Midbrain (tissue), 1 donor: ENCODE measurements around the gene ASB15.

Source experiments
- DNase-seq: peaks from one replicate; lab custom pipeline; 2025; lab: John Stamatoyannopoulos, UW

The ASB15 gene

DNA sequence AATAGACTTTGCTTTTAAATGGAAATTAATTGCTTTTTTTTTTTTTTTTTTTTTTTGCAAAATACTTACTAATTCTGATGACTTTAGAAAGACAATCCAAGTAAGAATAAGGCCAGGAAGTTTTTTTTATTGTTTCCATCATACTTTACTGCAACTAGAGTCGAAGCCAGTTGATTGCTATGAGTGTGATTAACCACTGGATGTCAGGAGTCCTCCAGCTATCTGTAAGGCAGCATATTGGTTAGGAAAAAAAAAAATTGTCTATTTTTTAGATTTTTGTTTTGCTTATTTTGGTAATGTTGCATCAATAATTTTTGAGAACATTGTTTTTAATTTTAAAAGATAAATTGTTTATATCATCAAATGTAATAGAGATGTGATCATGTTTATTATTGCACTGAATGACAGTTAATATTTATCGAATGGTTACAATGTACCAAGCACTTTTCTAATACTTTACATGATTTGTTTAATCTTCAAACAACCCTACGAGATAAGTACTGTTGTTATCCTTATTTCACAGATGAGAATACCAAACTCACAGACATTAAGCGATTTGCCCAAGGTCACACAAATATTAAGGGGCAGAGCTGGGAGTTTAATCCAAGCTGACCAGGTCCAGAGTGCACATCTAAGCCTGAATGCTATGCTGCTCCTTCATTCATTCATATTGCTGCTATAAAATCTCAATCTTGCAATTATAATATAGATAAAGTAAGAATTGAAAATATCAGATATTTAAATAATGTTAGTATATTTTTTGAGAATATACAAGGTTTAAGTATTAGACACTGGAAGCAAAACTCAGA, 34.1 kb downstream of the ASB15 start:
- DNase-seq: no peak

DNA sequence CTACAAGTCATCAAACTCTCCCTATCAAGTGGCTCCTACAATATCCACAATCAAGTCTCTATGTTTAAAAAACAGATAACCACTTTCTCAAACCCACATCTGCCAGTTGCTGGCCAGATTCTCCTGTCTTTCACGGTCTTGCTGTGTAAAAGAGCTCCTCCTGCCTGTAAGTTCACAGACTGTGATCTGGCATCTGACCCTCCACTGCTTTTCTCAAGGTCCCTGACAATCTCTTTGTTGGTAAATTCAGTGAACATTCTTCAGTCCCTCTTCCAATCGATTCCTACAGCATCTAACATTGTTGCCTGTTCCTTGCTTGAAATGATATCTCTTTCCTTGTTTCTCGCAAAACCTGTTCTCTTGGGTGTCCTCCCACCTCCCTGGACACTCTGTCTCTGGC, 35.6 kb downstream of the ASB15 start:
- DNase-seq: no peak

DNA sequence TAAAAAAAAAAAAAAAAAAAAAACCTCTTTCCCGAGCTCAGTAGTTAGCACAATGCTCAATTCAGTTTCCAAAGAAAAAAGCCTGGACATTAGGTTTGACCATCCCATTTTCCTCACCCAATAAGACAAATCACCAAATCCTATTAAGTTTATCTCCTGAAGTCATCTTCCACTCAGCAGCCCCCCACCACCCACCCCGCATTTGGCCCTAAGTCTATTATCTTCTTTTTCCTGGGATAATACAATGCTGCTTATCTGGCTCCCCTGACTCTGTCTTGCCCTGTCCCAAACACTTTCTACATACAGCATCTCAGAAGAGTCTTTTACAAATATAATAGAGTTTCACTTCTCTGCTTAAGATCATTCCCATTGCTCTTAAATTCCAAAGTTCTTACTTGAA, 36.3 kb downstream of the ASB15 start:
- DNase-seq: no peak

DNA sequence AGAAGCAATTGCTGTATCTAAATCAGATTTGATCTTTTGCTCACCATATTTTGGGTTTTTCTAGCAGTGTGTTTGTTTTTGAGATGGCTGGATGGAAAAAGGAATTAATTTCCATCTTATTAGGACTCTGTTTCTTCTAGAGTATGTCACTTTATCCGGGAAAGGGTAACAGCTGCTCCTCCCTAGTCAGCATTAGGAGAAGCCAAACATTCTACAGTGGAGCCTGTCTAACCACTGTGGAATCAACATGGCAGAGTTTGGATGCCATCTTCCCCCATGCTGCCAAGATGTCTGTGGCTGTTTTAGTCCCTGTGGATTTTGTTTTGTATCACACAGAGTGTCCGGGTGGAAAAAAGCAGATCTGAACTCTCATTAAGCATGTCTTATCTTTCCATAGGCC, 38.0 kb downstream of the ASB15 start:
- no peak for DNase-seq

DNA sequence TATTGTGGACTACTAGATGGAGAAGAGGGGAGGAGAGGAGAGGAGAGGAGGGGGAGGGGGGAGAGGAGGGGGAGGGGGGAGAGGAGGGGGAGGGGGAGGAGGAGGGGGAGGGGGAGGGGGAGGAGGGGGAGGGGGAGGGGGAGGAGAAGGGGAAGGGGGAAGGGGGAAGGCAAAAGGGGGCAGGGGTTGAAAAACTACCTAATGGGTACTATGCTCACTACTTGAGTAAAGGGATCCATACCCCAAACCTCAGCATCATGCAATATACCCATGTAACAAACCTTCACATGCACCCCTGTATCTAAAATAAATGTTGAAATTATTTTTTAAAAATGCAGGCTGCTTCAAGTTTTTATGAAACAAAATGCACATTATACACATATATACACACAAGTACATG, 39.0 kb downstream of the ASB15 start:
- DNase-seq: no peak

DNA sequence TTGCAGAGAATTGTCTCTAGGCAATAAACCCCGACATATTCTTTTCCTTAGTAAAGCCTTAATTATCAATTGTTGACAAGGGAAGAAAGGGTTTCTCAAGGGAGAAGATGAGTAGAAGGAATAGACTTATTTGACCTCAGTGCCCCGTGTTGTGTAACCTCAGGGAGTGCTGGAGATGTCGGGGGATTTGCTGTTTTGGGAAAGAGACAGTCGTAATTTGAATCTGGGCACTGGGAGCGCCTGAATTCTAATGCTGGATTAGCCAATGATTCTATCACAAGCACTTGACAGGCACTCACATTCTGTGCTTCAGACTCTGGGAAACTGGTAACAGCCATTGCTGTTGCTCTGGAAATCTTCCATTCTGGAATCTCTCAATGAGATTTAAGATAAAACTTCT, 40.3 kb downstream of the ASB15 start:
- DNase-seq: no peak

DNA sequence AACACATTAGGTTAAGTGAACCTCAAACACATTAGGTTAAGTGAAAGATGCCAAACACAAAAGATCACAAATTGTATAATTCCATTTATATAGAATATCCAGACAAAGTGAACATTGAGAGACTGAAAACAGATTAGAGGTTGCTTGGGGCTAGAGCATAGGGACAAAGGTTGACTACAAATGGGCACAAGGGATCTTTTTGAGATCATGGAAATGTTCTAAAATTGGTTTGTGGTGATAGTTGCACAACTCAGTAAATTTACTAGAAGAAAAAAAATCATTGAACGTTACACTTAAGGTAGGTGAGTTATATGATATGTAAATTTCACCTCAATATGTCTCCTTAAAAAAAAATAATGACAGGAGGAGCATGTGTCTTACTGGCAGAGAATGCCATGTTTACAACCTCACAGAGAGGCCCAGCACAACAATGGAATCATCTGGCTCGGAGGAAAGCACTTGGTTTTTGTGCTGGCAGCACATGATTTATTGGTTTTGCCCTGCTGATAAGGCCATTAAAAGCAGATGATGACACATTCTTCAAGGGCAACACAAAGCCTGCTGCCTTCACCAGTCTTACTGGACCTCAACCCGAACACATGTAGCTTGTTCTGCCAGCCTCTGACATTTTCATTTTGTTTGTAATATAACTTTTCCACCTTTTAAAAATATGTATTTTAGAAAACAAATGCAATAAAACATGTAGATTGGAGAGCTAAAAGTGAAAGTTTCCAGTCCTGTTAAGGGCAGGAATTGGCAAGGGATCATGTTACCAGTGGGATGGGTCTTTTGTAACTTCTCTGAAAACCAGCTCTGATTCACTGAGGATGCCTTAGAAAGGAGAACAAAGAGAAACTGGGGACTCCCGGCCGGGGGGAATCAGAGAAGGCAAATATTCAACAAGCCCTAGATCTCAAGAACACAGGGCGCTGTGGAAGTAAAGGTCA, 42.1 kb downstream of the ASB15 start:
- no peak for DNase-seq

DNA sequence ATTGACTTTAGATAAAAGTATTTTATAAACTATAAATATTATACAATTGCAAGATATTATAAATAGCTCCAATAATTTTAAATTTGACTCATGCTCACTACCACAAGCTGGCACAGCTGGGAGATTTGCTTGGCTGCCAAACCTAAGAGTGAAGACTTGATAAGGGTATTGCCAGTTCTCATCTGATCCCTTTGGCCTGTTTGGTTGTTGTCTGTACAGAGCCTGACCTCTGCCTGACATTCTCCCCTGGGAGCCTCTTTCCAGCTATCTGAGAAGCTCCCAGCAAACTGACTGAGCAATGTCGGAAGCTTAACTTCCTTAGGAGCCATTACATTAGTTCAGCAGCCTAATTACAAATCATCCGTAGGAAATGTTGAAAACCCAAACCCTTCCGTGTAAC, 43.9 kb downstream of the ASB15 start:
- DNase-seq: no peak

DNA sequence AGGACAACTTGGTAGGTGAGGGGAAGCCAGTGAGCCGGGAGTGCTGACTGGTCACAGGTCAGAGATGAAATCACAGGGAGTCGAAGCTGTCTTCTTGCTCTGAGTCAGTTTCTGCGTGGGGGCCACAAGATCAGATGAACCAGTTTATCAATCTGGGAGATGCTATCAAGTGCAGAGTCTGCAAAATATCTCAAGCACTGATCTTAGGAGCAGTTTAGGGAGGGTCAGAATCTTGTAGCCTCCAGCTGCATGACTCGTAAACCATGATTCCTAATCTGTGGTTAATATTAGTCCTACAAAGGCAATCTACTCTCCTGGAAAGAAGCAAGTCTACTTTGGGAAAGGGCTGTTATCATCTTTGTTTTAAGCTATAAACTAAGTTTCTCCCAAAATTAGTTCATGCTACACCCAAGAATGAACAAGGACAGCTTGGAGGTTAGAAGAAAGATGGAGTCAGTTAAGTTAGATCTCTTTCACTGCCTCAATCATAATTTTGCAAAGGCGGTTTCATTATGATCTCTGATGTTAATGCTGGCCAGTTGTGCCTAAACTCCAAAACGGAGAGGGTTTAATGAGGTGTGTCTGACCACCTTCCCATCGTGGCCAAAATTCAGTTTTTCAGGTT, 45.6 kb downstream of the ASB15 start:
- DNase-seq: no peak

DNA sequence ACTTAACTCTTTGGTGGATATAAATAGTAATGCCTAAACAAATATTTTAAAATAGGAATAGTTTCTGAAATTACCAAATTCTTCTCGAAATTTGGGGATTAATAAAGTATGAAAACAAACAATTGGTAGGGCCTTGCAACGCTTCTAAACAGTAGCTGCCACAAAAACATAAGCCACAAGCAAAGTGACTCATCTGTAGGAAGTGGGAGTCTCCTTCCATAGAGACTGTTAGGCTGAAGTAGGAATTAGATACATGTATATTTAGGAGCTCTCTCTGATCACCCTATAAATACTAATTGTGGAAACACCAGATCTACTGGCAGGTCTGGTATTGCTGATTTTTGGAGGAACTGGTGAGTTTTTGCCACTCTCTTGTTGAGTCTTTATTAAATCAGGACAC, 48.3 kb downstream of the ASB15 start:
- no peak for DNase-seq

DNA sequence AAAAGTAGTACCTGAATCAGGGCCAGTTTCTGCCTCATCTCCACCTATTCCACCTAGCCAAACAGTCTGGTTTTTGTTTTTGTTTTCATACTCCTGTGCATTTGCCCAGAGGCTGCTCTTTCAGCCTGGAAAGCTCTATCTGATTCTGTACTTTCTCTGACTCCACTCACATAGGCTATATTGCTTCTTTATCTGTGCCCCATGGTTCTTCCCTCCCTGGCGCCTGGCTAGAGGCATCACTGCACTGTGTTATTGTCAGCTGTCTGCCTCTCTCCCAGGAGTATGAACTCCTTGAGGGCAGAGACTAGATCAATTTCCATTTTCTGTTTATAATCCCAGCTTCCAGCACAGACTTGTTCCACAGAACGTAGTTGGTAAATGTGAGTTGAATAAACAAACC, 49.0 kb downstream of the ASB15 start:
- DNase-seq: no peak

DNA sequence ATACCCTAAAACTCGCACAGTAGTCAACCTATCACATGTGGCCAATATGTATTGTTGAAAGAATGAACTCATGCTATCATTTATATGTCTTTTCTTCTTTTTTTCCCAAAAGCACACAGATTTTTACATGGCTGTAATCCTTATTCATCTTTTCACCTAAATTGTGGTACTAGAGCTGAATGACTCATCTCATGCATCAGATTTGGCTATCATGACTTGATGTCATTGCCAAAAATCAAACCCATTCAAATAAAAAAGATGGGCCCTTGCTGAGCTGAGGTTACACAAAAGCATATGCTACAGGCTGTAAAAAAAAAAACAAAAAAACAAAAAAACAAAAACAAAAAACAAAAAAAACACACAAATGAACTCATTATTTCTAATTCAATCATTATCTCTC, 50.8 kb downstream of the ASB15 start:
- no peak for DNase-seq

DNA sequence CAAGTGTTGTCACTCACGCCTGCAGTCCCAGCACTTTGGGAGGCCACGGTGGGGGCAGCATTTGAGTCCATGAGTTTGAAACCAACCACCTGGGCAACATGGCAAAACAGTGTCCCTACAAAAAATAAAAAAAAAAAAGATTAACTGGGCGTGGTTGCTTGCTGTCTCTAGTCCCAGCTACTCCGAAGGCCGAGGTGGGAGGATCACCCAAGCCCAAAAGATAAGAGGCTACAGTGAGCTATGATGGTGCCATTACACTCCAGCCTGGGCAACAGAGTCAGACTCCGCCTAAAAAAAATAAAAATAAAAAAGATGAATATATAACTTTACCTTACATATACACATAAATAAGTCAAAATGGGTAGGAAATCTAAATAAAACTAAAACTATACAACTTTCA, 51.5 kb downstream of the ASB15 start:
- no peak for DNase-seq

DNA sequence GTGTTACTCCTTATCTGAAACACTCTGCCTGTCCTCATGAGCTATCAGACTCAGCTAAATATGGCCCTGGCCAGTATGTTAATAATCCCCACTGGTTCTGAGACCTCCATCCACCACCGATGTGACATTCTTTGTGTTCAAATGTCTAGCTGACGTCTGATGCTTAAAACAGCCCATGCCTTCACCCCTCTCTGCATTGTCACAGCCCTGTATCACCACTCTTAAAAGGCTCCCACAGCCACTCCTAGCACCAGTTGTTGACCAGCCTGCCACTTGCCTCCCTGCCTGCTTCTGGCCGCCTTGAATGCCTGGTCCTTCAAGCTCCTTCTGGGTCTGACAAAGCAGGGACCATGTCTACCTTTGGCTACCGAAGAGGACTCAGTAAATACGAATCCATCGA, 54.0 kb downstream of the ASB15 start, which contains the start of gene LMOD2:
LMOD2 (plus strand) TSS at position 253 of the 400 bp plus-strand sequence; CDS start at position 351, 98 bp downstream.
- DNase-seq: no peak

DNA sequence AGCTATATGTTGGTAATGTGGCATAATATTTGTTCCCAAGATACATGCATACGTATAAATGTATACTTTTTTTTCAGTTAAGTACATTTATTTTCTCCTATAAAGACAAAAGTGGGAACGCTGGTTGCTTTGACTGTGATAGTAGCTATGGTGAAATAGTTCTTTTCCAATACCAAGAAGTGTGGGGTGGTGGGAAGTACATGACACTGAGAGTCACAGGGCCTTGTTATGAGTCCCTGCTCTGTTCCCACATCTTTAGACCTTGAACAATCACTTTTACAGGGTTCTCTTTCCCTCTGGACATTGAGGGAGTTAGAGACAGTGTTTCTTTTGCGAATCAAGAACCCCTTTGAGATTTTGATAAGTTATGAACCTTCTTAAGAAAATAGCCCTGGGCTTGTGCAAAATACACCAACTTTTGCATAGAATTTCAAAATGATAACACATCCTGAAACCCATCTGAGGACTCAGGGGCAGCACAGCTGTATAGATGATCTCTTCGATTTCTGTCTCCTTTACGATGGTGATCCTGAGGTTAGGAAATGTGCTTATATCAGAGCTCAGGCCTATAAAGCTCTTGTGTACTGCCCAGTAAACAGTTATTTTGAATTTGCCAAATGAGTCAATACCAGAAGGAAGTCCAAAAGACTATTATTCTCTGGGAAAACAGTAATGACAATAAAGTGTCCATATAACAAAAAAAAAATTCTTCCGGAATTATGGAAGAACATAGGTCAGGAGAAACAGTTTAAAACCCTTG, 55.1 kb downstream of the ASB15 start:
- no peak for DNase-seq

DNA sequence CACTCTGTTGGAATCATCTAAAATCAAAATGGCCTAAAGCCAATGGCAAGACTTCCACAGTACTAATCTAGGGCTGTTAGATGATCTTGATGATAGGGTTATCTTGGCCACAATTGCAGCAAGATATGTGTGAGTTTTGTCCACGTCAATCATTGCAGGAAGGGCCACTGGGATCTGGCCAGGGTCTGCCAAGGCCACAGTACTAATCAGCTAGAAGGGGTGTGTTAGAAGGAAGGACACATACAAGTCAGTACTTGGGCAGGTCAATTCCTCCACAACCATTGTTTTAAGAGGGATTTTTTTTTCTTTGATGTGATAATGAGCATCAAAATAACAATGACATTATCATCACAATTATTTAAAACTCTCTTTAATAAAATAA, 55.7 kb downstream of the ASB15 start:
- DNase-seq: no peak

DNA sequence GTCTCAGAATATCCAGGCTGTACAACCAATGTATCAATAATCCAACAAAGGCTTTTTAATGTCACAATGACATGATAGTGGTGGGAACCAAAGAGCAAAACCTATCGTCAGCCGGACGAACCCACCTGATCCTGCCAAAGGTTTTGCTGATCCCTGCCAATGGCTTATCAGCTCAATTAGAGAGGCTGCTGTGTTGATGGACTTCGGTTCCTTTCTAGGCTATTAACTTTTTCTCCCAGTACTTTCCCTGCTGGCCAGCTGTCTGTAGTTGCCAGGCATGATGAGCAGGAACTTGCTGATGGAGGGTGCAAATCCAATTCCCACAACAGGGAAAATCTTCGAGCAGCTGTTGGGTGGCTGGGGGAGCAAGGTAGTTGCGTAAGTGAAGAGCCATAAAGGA, 56.4 kb downstream of the ASB15 start:
- no peak for DNase-seq

DNA sequence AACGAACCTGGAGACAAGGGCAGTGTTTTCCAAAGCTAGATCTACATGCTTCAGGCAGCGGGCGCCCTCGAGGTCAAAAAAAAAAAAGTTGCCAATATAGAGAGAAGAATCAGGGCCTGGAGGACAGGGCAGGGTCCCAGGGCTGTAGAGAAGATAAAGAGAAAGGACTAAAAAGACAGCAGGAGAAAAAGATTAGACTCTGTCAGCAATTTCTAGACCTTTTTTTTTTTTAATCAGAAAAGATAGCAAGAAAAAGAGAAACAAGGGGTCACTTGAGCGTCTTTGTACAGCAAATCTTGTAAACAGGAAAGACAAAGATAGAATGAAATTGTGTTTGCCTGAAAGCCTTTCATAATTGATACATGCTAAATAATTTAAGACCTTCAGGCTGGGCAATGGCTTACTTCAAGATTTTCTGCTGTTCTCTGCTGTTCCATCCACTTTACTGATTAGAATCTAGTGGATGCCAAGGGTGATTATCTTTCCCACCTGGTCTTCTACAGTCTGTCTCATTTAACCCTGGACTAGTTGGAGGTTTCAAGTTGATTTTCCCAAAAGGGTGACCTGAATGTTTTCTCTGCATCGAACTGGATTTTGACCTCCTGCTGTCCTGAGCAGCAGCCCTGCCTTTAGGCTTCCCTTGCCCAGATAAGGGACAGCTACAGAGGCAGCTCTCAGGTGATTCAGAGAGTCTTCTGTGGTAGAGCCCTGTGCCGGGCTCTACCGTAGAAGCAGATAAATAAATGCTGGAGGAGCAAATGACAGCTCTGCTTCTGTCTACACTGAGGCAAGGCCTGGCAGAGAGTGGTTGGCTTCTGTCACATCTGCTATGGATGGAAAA, 59.1 kb downstream of the ASB15 start:
- DNase-seq: no peak

DNA sequence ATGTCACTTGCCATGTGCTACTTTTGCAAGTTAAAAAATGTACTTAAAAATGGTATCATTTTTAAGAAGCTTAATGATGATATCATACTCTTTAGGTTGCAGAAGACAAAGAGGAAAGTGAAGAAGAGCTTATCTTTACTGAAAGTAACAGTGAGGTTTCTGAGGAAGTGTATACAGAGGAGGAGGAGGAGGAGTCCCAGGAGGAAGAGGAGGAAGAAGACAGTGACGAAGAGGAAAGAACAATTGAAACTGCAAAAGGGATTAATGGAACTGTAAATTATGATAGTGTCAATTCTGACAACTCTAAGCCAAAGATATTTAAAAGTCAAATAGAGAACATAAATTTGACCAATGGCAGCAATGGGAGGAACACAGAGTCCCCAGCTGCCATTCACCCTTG, 60.1 kb downstream of the ASB15 start:
- DNase-seq: no peak

DNA sequence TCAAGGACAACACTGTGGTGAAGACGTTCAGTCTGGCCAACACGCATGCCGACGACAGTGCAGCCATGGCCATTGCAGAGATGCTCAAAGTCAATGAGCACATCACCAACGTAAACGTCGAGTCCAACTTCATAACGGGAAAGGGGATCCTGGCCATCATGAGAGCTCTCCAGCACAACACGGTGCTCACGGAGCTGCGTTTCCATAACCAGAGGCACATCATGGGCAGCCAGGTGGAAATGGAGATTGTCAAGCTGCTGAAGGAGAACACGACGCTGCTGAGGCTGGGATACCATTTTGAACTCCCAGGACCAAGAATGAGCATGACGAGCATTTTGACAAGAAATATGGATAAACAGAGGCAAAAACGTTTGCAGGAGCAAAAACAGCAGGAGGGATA, 60.7 kb downstream of the ASB15 start:
- DNase-seq: no peak

DNA sequence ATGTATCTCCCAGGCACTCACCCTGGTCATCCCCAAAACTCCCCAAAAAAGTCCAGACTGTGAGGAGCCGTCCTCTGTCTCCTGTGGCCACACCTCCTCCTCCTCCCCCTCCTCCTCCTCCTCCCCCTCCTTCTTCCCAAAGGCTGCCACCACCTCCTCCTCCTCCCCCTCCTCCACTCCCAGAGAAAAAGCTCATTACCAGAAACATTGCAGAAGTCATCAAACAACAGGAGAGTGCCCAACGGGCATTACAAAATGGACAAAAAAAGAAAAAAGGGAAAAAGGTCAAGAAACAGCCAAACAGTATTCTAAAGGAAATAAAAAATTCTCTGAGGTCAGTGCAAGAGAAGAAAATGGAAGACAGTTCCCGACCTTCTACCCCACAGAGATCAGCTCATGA, 61.1 kb downstream of the ASB15 start:
- no peak for DNase-seq
